ENCODE measurements around the gene ABT1.
A peak's percentile ranks its signal among the peaks of the same experiment; 100 is the strongest.

Gene ABT1

DNA sequence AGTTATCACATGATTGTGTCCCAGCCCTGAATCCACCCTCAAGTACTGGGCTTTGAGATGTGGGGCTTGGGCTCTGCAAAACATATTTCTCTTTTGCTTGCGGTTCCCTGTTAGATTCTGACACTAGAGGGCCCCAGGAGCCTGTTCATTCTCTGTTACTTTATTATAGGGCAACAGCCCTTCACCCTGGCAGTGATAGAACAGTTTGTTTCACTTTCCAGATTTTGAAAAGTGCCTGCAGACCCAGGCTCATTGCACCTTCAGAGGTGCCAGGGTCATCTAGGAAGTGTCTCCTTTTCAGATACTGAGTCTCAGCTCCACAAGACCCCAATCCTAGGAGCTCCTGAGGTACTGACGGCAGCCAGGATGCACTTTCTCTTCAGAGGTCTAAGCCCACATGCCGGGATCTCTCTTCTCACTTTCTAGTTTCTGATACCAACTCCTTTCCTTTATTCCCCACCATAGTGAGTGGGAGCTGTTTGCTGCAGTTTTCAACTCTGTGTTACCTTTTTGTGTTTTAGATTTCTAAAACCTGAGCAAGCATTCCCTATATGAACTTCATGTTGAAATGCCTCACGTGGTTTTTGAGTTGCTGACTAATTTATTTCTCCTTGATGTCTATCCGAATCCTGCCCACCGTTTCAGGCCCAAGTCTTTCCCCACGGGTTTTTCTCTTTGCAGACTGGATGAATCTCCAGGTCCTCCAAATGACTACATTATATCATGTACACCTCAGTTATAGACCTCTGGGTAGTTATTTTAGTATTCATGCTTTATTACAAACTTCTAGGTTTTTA lies 10.9 kb downstream of the ABT1 start:
- DNase-seq: peak; percentile 70

DNA sequence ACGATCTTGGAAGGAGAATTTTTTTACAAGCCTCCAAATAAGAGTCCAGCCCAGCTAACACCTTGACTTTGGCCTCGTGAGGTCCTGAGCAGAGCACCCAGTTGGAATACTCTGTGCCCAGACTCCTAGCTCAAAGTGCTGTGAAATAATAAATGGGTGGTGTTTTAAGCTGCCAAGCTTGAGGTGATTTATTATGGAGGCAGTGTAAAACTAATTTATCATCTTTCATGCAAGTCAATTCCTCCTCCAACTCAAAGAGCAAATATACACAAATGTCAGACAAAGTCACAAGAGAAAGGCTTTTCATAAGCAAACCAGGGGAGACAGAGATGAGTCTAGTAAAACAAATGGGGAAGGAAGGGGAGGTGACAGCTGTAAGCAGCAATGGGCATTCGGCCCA lies 12.7 kb downstream of the ABT1 start:
- no peak for DNase-seq

DNA sequence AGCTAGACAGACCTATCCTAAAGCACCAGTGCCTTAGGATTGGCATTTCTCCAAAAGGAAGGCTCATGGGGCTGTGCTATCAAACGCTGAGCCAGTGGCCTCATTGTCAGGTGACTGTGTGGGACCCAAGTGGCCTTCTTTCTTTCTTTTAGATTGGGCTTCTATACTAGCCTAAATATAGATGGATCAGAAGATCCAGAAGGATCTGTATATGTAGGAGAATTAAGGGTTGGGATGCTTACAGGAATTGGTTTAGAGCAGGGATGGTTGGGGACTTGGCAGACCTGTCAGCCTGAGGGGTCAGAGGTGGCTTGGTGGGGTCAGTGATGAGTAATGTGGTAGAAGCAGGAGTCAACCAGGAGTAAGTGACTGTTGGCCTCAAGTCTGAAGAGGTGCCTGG lies 14.8 kb downstream of the ABT1 start:
- DNase-seq: no peak

DNA sequence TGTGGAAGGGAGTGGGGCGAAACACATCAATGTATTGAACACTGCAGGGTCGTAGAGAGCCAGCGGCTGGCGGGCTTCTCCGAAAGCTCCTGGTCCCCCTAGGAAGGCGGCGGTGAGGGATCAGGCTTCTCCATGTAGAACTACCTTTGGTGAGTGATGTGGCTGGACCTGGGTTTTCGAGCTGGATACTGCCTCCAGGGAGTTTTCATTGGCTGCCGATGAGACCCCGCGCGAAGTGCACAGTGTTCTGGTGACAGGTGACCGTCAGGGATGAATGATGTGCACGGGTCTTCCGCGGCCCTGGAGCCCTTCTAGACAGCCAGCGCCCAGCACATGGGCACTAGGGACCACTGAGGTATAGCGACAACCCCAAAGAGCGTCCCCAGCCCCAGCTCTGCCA lies 16.4 kb downstream of the ABT1 start:
- DNase-seq: no peak

DNA sequence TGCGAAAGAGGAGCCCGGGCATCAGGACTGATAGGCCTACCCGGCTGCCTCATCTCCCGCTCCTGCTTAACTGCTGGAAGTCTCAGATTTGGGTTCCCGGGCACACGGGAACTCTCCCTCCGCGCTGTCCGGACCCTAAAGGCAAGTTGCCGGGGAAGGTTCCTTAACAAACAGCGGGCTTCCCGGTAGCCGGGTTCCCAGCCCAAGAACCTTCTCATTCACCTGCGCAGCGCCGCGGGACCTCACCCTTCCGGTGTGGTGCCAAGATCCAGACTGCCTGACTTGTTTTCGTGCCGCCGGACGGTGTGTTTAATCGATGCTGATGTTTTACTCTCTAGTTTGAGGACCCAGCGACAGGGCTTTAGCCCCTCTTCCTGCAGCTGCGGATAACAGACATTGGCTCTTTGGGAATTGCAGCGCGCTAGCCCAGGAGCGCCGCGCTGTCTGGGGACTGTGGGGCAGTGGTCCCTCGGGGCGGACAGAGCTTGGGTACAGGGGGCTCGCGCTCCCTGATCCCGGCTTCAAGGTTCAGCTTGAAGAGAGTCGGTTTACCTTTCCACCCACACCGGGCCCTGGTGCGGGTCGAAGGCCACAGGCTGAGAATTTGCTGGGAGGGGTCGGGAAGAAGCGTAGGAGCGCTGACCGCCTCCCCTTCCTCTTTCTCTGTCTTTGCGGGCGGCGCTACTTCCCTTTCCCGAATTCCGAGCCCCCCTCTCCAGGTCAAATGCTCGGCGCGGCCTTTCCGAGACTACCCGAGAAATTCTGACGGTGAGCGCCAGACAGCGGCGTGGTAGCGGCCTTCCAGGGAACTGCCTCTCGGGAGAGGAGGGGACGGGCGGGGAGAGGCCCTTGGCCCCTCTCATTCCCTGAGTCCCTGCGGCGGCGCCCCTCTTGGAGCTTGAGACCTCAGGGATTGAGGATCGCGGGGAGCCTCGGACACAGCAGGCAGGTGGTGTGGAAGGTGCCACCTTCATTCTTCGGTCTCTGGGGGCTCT lies 17.2 kb downstream of the ABT1 start:
- peak; percentile 68 for DNase-seq

DNA sequence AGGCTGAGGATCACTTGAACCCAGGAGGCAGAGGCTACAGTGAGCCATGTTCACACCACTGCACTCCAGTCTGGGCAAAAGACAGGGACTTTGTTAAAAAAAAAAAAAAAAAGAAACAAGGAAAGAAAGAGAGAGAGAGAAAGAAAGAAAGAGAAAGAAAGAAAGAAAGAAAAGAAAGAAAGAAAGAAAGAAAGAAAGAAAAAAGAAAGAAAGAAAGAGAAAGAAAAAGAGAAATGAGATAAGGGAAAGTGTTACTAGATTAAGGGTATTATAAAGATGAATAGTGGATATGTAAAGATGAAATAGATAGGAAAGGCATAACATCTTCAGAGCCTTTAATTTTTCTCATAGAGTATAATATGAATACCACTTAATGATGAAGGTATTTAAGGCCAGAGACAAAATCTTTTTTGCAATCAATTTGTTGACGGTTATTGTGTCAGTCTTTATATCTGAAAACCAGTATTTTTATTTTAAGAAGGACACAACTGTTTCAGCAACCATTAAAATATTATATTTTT lies 26.6 kb downstream of the ABT1 start:
- no peak for DNase-seq

DNA sequence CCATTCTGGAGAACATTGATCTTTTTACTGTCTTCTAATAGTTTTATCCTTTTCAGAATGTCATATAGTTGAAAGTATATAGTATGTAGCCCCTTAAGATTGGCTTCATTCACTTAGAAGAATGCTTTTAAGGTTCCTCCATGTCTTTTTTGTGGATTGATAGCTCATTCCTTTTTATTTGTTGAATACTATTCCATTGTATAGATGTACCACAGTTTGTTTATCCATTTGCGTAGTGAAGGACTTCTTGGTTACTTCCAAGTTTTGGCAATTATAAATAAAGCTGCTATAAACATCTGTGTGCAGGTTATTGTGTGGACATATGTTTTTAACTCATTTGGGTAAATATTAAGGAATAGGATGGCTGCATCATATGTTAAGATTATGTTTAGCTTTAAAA lies 27.8 kb downstream of the ABT1 start:
- no peak for DNase-seq

DNA sequence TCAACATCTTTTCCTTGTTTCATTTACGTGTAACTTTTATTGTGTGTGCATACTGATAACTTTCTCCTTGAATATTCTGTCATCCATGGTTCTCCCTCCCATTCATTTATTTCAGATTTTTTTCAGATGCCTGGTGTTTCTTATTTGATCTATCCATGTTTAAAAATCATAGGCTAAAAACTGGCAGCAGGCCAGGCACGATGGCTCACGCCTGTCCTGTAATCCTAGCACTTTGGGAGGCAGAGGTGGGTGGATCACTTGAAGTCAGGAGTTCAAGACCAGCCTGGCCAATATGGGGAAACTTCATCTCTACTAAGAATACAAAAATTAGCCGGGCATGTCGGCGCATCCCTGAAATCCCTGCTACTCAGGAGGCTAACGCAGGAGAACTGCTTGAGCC lies 31.1 kb downstream of the ABT1 start:
- no peak for DNase-seq

DNA sequence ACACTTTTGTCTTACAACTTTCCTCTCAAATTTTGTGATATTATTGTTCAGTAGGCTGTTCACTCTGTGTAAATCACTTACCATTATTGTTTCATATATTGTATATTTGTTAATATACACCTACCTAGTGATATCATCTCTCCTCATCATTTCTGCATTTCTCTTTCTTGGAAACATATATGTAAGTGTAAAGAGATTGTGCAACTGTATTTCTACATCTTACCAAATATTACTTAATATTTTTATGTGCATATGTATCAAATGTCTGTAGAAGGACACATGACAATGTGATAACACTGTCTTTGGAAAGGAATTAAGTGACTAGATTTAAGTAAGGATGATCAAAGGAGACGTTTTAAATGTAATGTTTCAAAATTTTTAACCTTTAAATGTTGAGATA lies 32.6 kb downstream of the ABT1 start:
- DNase-seq: no peak

DNA sequence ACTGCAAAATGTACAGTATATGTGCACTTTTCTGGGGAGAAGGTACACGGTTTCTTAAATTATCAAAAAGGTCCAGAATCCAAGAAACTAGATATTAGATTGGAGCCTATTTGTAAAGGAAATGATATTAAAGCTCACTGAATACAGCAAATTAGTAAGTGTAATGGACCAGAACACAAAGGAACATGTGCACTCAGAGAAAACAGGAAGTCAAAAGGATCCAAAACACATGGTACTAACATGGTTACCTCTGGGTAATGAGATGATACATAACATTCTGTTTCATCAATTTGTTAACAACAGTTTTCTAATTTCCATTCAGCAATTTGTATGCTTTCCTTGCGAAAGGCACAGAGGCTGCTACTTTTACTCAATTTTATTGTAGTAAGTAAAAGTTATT lies 44.1 kb downstream of the ABT1 start:
- no peak for DNase-seq

DNA sequence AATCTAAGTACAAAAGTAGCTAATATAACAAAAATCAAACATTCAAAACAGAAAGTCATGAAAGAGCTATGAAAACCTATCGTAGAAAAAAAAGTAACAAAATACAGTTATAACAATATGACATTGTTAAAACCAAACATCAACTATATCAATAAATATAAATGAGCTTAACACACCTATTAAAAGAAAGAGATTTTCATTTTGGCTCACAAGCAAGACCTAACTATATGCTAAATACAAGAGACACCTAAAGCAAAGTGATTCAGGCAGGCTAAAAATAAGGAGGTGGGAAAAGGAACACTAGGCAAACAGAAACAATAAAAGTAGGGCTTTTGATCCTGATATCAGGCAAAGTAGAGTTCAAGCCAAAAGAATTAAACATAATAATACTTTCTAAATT lies 49.3 kb downstream of the ABT1 start:
- no peak for DNase-seq
